ENCODE results near the gene LAMA4.

The LAMA4 gene

GRCh38 chr6:112141707-112142106 is 112.7 kb downstream of the LAMA4 start:
- H3K27ac ChIP-seq = no peak overlapping the region
- TF ChIP-seq CTCF (conservative IDR thresholded peaks at IDR 0.05) = no peak
- no peak for TF ChIP-seq ZFX (IDR thresholded peaks at IDR 0.05)

GRCh38 chr6:112139052-112139451 is 115.3 kb downstream of the LAMA4 start:
- no peak overlapping the region for H3K27ac ChIP-seq
- no peak for TF ChIP-seq CTCF (conservative IDR thresholded peaks at IDR 0.05)
- TF ChIP-seq ZFX (IDR thresholded peaks at IDR 0.05) = no peak

GRCh38 chr6:112130878-112131277 is 123.5 kb downstream of the LAMA4 start:
- H3K27ac ChIP-seq = no peak overlapping the region
- TF ChIP-seq ZFX (IDR thresholded peaks at IDR 0.05) (no peak), CTCF (conservative IDR thresholded peaks at IDR 0.05) (no peak)

- no peak overlapping the region for H3K27ac ChIP-seq
- no peak for TF ChIP-seq CTCF (conservative IDR thresholded peaks at IDR 0.05)
- TF ChIP-seq ZFX (IDR thresholded peaks at IDR 0.05) = no peak
These were observed 126.2 kb downstream of the LAMA4 start for GRCh38 chr6:112128208-112128607.

GRCh38 chr6:112123982-112124381 is 130.4 kb downstream of the LAMA4 start:
- no peak overlapping the region for H3K27ac ChIP-seq
- TF ChIP-seq ZFX (IDR thresholded peaks at IDR 0.05) (no peak), CTCF (conservative IDR thresholded peaks at IDR 0.05) (no peak)

GRCh38 chr6:112122756-112123155 is 131.6 kb downstream of the LAMA4 start:
- H3K27ac ChIP-seq = no peak overlapping the region
- TF ChIP-seq CTCF (conservative IDR thresholded peaks at IDR 0.05) = no peak
- TF ChIP-seq ZFX (IDR thresholded peaks at IDR 0.05) = no peak

GRCh38 chr6:112118034-112118433 is 136.3 kb downstream of the LAMA4 start:
- H3K27ac ChIP-seq = no peak overlapping the region
- TF ChIP-seq ZFX (IDR thresholded peaks at IDR 0.05) (no peak), CTCF (conservative IDR thresholded peaks at IDR 0.05) (no peak)

Measured in C4-2B (cell line).